GM19395 (cell line): ENCODE results near the gene IPO4.
"Not testable (repeated sequence)": the region's sequence is repeated elsewhere in the genome, so short reads cannot be mapped to it uniquely, and the experiment has no call there.

Experiments used
- ATAC-seq: cut with Tn5 transposase; IDR thresholded peaks from one replicate; pipeline ENCODE4 v1.9.1; 2021; ENCODE audit warnings: mild to moderate bottlenecking, moderate library complexity; ENCODE audit not compliant: unreplicated experiment

IPO4 gene

DNA sequence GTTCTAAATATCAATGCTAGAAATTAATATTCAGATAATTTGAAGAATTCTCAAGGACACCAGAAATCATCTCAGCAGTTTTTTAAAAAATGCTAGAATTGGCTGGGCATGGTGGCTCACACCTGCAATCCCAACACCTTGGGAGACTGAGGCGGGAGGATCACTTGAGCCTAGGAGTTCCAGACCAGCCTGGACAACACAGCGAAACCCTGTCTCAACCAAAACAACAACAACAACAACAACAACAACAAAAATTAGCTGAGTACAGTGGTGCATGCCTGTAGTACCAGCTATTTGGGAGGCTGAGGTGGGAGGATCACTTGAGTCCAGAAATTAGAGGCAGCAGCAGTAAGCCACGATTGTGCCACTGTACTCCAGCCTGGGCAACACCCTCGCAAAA lies 30.5 kb upstream of the IPO4 start:
- ATAC-seq = no peak

DNA sequence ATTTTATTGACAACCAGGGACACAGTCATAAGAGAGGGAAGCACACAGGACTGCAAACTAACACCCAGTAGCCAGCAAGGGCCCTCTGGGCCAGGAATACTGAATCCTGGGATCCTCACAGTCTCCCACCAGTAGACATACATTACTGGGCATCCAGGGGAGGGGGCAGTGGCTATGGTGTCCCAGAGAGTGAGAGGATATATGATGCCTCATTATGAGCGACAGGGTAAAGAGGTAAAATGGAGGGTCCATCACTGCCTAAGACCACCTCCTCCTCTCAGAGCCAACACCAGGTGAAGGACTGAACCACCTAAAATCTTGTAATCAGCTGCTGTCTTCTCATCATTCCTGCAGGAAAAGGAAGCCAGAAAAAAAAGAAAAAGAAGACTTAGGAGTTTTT lies 28.3 kb upstream of the IPO4 start:
- not testable (repeated sequence) for ATAC-seq

DNA sequence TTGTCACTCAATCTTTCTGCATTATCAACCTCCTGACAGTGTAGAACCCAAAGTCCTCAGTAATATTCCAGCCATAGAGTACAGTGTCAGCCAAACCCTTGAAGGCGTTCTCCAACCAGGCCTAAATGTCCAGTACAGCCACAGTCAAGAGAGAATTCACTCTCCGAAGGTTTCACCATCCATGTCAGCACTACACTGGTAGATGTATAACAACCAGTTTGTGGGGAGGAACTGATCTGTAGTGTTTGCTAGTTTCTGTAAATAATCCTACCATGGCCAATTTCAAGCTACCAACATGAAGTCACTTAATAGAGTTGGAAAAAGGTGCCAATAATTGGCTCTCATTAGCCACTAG lies 27.7 kb upstream of the IPO4 start:
- ATAC-seq = no peak

DNA sequence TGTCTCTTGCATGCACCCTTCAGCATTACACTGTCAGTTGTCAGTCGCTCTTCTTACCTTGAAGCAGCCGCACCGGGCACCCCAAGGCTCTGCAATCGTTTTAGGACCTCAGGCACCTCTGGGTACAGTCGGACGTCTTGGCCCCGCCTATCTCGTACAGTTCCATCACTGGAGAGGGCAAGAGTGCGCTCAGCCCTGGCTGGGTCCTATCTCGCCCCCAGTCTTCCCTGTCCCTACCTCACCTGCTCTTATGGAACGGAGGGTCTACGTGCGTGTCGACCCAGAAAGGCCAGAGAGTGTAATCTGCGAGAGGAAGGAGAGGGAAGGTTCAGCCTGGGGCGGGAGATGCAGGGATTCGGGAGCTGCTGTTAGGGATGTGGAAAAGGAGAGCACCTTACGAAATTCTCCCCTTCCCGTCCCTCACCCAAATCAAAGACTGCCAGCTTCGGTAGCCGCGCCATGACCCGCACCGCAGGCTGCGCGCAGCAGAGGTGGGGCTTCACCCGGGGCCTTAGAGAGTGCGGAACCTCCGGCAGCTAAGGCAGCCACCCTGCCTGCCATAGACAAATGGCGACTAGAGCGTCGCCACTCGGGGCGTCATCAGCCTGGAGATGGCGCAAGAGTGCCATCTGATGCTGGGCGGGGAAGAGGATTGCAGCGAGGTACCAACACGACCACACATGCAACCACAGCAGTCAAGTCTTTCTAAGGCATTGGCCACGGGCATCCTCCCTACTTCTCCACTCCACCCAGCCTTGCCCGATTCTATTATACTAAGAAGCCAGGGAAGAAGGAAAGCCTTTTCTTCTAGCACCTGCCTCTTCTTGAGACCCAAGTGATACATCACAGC lies 27.1 kb upstream of the IPO4 start, which contains the start of gene MDP1:
Gene MDP1, minus strand, starts transcription at position 572 of the 850 bp plus-strand sequence. Its CDS starts 111 bp downstream, at position 461.
- peak; percentile 68 for ATAC-seq

DNA sequence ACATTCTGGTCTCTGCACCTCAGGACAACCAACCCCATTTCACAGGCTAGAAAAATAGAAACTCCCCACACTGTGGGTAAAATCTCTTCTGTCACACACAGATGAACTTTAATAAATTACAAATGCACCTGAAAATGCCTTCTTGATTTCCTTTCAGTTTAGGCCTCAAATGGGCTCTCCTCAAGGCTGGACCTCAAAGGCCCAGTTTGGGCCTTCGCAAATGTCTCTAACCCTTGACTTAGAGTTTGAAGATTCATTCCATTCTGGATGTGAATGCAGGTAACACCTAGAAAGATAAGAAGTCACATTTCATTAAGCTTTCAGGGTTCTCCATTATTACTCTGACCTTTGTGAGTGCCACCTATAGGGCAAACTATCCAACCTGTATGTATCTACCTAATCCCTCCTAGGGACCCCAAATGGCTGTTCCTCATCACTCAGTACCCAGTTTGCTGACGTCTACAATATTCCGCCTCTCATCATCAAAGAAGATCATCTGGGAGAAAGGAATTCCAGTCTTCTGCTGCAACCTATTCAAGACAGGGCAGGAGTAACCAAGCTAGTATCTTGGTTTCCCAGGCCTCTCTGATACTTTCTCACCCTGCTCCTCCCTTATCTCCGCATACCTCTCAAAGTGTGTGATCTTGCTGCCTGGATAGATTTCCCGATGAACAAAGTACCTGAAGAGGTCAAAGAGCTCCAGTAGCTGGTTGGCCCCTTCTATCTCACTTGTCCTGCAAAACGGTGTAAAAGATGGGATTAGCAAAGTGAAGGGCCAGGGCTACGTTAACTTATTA lies 25.4 kb upstream of the IPO4 start:
- no peak for ATAC-seq

DNA sequence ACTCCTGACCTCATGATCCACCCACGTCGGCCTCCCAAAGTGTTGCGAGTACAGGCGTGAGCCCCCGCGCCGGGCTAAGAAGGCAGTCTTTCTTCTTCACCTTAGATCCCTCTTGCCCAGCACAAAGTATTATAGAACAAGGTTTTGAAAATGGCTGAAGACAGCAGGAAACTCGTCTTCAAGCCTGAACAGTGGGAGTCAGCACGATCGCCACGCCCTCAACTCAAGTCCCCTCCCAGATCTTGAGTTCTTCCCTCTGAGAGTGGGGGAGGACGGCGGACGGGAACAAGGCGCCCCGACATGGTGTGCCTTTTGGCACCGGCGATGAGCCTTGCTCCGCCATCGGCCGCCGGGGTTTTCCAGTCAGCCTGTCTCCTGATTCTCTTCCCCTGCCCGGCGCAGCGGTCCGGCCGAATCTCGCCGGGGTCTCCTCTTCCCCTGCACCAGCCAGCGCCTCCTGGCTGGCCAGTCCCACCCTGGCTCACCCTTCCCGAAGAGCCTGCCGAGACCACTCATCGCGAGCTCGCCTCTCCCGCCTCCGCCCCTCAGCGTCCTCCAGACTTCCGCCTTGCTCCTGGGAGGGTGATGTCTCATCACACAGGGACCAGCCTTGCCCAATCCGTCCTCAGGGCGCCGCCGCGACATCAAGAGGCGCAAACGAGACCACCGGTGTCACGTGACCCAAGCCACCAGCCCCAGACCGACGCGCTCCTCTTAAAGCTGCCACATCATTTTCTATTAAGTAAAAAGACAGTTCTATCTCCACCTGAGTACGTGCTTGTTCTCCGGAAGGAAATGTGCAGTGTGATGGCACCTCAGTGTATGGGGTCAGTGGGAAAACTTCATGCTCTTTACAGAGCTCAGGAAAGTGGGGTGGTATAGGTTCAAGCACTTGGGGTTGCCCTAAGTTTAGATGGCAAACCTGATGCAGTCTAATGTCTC lies 24.6 kb upstream of the IPO4 start, which contains the start of gene CHMP4A:
Gene CHMP4A, minus strand, starts transcription at position 565 of the 942 bp plus-strand sequence. Its CDS starts 49 bp downstream, at position 516.
- peak; percentile 80 for ATAC-seq

DNA sequence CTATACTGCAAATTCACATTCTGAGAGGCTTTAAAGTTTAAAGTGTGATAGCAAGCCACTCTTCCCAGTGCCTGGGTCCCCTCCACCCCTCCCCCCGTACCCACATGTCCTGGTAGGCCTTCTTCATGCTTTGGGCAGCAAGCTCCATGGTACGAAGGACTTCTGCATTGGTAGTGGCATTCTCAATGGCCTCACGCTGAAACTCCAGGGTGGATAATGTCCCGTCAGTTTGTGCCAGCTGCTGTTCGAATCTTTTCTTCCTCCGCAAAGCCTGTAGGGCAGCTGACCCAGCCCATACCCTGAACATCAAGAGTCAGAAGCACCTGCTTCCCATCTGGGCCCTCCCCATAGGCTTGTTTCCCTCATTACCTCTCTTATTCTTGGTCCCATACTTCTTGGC lies 22.7 kb upstream of the IPO4 start:
- ATAC-seq = no peak

DNA sequence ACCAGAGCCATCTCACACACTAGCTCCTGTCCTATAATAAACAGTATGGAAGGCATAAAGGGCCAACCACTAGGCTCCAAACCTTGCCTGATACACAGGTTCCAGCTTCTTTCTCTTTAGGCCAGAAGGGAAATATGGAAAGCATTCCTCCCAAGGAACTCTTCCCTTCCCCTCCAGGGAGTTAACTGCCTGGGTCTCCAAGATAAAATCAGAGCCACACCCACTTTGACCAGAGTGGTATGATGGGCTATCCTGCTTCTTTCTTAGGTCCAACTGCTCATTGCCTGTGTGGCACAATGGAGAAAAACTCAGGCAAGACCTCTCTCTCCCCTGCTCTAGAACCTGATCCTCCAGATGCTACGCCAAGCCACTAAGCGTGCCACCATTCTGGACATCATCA lies 19.0 kb upstream of the IPO4 start:
- ATAC-seq = no peak

DNA sequence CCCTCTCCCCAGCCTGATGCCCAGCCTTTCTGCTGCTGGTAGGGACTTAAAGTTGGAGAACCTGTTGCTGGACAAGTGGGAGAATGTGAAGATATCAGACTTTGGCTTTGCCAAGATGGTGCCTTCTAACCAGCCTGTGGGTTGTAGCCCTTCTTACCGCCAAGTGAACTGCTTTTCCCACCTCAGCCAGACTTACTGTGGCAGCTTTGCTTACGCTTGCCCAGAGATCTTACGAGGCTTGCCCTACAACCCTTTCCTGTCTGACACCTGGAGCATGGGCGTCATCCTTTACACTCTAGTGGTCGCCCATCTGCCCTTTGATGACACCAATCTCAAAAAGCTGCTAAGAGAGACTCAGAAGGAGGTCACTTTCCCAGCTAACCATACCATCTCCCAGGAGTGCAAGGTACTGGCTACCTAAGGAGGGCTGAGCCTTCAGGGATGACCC lies 18.5 kb upstream of the IPO4 start:
- no peak for ATAC-seq

DNA sequence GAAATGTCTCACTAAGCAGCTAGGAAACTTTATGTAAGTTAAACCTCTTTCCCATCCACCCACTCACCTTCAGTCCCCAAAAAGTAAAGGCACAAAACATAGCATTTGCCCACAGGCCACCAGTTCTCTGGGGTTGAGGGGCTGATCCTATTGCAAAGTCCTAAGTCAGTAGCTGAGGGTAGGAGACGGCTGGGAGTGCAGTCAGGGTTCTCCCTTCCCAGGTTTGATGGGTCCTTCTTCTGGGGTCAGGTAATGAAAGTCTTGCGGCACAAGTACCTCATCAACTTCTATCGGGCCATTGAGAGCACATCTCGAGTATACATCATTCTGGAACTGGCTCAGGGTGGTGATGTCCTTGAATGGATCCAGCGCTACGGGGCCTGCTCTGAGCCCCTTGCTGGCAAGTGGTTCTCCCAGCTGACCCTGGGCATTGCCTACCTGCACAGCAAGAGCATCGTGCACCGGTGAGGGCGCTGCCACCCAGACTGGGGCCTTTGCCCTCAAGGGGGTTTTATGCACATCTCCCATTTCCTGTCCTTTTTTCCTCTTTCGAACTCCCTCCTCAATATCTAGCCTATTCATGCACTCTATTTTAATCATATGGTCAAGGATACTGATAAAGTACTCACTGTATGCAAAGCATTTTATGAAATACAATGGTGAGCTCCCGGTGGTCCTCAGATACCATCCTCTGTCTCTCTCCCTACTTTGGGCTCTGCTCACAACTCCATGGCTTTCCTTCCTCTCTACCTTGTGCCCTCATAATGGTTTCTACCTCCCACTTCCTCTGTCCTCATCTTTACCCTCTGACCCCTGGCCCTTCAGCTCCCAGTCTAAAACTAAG lies 17.9 kb upstream of the IPO4 start:
- ATAC-seq = no peak

DNA sequence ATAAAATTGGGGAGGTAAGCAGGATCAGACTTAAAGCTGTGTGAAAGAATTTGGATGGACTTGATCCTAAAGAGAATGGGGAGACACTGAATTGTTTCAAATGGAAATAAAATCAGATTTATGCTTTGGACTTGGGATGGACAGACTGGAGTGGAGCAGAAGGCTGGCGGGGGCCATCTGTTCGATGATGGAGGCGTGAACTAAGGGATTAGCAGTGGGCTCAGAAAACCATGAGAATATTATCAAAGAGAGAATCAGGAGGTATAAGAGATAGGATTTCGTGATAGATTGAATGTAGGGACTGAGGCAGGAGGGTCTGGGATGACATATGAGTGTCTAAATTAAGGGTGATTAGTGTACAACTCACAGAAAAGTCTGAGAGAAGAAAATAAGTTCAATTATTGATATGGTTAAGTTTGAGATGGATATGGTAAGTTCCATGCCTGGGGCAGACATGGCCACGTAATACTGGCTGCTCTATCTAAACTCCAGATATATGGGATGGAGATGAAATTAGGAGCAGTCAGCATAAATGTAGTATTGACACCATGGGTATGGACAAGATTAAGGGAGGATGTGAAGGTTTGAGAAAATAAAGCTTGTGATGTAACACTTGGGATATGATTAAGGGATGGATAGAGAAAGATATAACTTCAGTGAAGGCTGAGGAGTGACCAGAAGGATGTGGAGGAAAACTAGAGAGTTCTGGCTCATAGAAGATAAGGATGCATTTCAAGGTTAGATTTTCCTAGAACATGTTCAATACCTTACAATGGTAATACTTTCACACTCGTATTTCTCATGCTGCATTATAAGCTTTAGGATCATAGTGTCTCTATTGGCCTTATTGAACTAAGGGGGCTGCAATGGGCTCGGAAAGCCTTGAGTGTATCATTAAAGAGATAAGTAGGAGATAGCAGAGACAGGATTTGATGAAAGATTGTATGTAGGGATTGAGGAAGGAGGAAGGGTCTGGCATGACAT lies 15.8 kb upstream of the IPO4 start:
- ATAC-seq = no peak

DNA sequence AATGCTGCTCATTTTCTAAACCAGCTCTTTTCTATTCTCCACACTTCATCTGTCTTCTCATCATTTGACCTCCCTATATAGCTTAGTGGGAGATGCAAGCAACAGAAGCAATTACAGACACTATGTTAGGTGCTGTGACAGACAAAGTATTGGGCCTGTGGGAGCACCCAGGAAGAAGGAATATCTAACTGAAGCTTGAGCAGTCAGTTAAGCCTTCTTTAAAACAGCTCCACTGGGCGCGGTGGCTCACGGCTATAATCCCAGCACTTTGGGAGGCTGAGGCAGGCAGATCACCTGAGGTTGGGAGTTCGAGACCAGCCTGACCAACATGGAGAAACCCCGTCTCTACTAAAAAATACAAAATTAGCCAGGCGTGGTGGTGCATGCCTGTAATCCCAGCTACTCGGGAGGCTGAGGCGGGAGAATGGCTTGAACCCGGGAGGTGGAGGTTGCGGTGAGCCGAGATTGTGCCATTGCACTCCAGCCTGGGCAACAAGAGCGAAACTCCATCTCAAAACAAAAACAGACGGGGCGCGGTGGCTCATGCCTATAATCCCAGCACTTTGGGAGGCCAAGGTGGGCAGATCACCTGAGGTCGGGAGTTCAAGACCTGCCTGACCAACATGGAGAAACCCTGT lies 14.8 kb upstream of the IPO4 start:
- ATAC-seq = not testable (repeated sequence)

DNA sequence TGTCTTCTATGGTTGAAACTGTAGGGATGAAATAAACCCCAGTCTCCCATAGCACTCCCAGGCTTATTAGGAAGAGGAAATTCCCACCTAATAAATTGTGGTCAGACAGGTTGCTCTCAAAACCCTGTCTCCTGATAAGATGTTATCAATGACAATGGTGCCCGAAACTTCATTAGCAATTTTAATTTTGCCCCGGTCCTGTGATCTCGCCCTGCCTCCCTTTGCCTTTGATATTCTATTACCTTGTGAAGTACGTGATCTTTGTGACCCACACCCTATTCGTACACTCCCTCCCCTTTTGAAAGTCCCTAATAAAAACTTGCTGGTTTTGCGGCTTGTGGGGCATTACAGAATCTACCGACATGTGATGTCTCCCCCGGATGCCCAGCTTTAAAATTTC lies 13.9 kb upstream of the IPO4 start:
- not testable (repeated sequence) for ATAC-seq

DNA sequence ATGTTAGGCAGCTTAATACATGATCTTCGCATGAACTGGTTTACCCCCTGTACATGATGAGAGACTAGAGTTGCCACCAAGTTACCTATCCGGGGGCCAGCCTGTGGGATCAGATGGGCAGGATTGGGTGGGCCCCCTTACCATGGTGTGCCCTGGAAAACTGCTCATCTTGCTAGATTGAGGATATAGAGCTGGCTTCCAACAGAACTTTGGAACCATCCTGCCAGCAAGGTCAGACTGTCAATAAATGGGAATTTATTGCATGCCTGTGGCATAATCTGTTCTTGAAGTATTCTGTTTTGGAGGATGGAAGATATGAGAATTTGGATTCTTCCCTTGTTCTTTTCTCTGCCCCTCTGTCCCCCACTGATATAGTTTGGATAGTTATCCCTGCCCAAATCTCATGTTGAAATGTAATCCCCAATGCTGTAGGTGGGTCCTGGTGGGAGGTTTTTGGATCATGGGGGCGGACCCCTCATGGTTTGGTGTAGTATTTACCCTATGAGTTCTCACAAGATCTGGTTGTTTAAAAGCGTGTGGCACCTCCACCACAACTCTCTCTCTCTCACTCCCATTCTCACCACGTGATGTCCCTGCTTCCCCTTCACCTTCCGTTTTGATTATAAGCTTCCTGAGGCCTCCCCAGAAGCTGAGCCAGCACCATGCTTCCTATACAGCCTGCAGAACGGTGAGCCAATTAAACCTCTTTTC lies 10.4 kb upstream of the IPO4 start:
- ATAC-seq = no peak

DNA sequence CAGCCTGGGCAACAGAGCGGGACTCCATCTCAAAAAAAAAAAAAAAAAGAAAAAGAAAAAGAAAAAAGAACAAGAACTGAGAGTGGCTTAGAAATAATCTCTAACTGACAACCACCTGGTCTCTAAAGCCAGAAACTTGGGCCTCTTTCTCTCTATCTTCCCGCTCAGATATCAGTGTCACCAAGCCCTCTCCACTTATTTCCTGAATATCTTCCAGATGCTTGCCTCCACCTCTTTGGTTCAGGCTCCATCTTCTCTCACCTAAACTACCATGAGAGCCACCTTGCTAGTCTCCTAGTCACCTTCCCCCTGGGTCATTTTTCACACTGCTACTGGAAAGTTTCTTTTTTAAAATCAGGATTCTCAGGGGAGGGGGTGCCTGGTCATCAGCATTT lies 8.4 kb upstream of the IPO4 start:
- no peak for ATAC-seq

DNA sequence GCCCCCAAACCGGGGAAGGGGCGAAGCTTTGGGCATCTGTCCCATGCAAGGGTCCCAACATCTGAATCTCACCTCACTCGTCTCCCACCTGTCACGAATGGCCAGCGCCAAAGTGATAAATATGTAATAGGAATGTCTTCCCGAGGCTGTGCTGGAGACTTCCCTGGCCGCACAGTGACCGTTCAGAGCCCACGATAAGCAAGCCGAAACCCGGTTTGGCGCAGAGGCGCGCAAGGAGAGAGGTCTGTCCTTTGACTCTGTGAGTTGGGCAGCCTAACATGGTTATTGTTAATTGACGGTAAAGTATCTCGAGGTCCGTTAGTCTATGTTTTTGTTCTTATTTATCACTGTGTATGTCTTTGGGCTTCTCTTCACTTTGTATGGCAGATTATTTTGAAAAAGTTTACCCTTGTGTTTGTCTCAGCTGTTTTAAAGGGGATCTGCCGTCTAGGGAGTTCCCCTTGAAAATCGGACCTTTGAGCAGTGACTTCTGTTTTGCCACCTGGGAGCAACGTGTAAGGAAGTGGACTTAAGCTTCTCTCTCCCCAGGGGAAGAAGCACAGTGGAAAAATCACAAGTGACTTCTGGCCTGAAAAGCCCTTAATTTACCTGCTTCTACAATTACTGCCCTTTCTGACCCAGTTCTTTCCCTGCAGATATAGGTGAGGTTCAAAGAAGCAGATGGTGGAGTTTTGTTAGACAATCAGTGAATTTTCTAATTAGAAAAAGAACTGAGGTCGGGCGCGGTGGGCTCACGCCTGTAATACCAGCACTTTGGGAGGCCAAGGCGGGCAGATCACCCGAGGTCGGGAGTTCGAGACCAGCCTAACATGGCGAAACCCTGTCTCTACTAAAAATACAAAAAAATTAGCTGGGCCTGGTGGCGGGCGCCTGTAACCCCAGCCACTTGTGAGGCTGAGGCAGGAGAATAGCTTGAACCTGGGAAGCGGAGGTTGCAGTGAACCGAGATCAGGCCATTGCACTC lies 7.7 kb upstream of the IPO4 start:
- ATAC-seq = peak; percentile 32
